Neural cell (in vitro differentiated cells): ENCODE measurements around the gene LRRC27.

Experiments used
- CTCF ChIP-seq: fragments of 450-650 bp; IDR thresholded peaks from 2 replicates; pipeline ENCODE4 v1.5.1; 2014; ENCODE audit warnings: antibody characterized with exemption, mild to moderate bottlenecking, moderate library complexity; ENCODE audit not compliant: poor library complexity, severe bottlenecking
- EP300 ChIP-seq: fragments of 450-650 bp; conservative IDR thresholded peaks from 2 replicates; pipeline ENCODE4 v1.6.1; 2014; ENCODE audit warnings: antibody characterized with exemption, mild to moderate bottlenecking, moderate library complexity; ENCODE audit not compliant: poor library complexity, severe bottlenecking
- EZH2 ChIP-seq: fragments of 200-600, 300-800 bp; shearing (Covaris generic), sonication (generic); IDR thresholded peaks from 2 replicates; pipeline ENCODE4 v1.6.1; 2014; ENCODE audit warnings: antibody characterized with exemption, low read length, borderline replicate concordance, mild to moderate bottlenecking; ENCODE audit not compliant: insufficient read depth, poor library complexity, severe bottlenecking
- POLR2AphosphoS5 ChIP-seq: IDR thresholded peaks from 2 replicates; pipeline ENCODE4 v1.6.1; 2012
- RAD21 ChIP-seq: fragments of 450-650 bp; conservative IDR thresholded peaks from 2 replicates; pipeline ENCODE4 v1.6.1; 2014; ENCODE audit warnings: antibody characterized with exemption, mild to moderate bottlenecking, moderate library complexity
- REST ChIP-seq: IDR thresholded peaks from 2 replicates; pipeline ENCODE4 v1.6.1; 2012; ENCODE audit warnings: borderline replicate concordance
- SMC3 ChIP-seq: fragments of 450-650 bp; conservative IDR thresholded peaks from 2 replicates; pipeline ENCODE4 v1.6.1; 2014; ENCODE audit warnings: antibody characterized with exemption, mild to moderate bottlenecking, moderate library complexity; ENCODE audit not compliant: poor library complexity
- TAF1 ChIP-seq: IDR thresholded peaks from 2 replicates; pipeline ENCODE4 v1.6.1; 2012; ENCODE audit warnings: low read depth

GRCh38 chr10:132392184-132392800 lies 60.3 kb downstream of the LRRC27 start:
- TF ChIP-seq CTCF (no peak), TAF1 (no peak), POLR2AphosphoS5 (no peak), EZH2 (no peak), REST (no peak), RAD21 (no peak), EP300 (no peak), SMC3 (no peak)
